Measurements from ENCODE around the gene HS3ST1.

DNA sequence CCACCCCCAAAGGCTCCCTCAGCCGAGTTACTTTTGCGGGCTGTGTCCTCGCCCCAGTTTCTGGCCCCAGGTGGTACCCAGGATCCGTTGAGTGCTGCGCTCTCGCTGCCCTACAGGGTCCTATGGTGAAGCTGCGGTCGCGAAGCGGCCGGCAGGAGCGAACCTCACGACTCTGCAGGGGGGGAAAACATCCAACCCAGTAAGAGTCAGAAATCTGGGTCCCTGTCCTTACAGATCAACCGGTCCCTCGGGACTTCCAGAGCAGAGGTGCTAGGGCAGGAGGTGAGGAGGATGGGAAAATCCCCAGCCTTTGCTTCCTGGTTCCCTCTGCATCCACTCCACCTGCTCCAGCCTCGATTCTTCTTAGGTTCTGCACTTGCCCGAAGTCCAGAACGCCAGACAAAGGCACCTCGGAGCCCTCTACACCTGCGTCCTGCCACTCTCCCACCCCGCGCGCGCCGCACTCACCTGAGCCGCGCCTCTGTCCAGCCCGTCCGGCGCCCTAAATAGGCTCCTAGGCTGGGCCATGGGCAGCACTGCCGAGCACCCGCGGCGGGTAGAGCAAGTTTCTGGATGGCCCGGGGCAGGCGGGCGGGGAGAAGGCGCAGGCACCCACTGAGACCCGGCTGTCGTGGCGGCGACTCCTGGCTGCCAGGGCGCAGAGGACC, at the start of gene HS3ST1:
- no peak for TF ChIP-seq CTCF (conservative IDR thresholded peaks at IDR 0.05)
- TF ChIP-seq ZFX (IDR thresholded peaks at IDR 0.05), result no peak

Measured in C4-2B (cell line).